Right lobe of liver (tissue), 4 donors: ENCODE data around the gene RASSF10.

Experiments used
- CTCF ChIP-seq, 4 donors: fragments of 200-600 bp in 3 of 4; fragments of 450-650 bp in 1 of 4; IDR thresholded peaks; one replicate each; pipeline versions ENCODE4 v1.5.1 to v1.8.0; 2016 to 2022; ENCODE audit warnings: antibody characterized with exemption in 4 of 4, mild to moderate bottlenecking in 2 of 4
- POLR2A ChIP-seq: fragments of 450-650 bp; IDR thresholded peaks from one replicate; pipeline ENCODE4 v1.6.1; 2017; ENCODE audit warnings: antibody characterized with exemption, mild to moderate bottlenecking
- donor health status: DM: no; HTN: no; CAD: no.
- donor health status: DM: no; HTN: no; CAD: no.
- donor health status: DM: no; HTN: yes; CAD: no.

GRCh38 chr11:13040969-13041561, 31.9 kb downstream of the RASSF10 start:
- no peak for TF ChIP-seq CTCF (IDR thresholded peaks at IDR 0.05)
- TF ChIP-seq POLR2A, result no peak
